ENCODE data around the gene NR2E3. TPM values are rescaled to one million over a fixed set of nuclear protein-coding genes. Genes with fewer than 3 reads are reported as not detected.
A peak's percentile ranks its signal among the peaks of the same experiment; 100 is the strongest.

NR2E3 gene
- total RNA-seq, 1 donor from 2014 or later = not detected

DNA sequence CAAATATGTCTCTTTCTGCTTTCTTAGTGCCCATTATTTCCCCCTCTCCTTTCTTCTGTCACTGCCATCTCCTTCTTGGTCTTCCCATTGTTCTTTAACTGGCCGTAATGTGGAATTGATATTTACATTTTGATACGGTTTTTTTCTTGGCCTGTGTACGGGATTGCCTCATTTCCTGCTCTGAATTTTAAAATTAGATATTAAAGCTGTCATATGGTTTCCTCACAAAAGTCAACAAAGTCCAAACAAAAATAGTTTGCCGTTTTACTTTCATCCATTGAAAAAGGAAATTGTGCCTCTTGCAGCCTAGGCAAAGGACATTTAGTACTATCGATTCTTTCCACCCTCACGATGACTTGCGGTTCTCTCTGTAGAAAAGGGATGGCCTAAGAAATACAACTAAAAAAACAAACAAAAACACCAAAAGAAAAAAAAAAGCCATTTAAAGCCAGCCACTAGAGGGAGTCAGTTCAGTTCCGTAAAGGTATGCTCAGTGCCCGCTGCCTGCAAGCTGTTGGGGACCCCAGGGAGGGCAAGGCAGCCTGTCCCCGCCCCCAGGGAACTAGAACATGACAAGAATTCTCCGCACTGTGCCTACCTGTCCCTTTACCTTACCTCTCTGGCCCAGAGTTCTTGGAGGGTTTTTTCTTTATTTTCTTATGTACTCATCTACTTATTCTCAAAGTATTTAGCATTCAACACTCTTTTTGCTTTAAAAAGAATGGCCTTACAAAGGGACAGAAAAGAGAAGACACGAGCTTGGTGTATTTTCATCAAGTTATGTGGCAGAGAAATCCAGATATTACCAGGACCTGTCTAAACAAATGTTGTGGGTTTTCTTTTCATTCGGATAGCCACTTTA is 30.0 kb upstream of the NR2E3 start:
- H3K4me1 Mint-ChIP-seq (ENCODE audit: unreplicated experiment) = no peaks in the 10 kb centered on the region
- H3K9me3 Mint-ChIP-seq (ENCODE audit: unreplicated experiment) = no peaks in the 10 kb centered on the region
- peaks cover under 1% of the 10 kb centered on the region for H3K27me3 Mint-ChIP-seq (ENCODE audit: unreplicated experiment)
- peak; percentile 40 for DNase-seq (ENCODE audit: low spot score)
- H3K4me3 Mint-ChIP-seq (ENCODE audit: unreplicated experiment) = no peak overlapping the region
- TF ChIP-seq, protein P1, sequence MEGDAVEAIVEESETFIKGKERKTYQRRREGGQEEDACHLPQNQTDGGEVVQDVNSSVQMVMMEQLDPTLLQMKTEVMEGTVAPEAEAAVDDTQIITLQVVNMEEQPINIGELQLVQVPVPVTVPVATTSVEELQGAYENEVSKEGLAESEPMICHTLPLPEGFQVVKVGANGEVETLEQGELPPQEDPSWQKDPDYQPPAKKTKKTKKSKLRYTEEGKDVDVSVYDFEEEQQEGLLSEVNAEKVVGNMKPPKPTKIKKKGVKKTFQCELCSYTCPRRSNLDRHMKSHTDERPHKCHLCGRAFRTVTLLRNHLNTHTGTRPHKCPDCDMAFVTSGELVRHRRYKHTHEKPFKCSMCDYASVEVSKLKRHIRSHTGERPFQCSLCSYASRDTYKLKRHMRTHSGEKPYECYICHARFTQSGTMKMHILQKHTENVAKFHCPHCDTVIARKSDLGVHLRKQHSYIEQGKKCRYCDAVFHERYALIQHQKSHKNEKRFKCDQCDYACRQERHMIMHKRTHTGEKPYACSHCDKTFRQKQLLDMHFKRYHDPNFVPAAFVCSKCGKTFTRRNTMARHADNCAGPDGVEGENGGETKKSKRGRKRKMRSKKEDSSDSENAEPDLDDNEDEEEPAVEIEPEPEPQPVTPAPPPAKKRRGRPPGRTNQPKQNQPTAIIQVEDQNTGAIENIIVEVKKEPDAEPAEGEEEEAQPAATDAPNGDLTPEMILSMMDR (IDR thresholded peaks at IDR 0.05; ENCODE audit: unreplicated experiment) = peak; percentile 88
- peak overlapping the region; percentile 19 for H3K27ac Mint-ChIP-seq (ENCODE audit: unreplicated experiment)
- no peaks in the 10 kb centered on the region for H3K36me3 Mint-ChIP-seq (ENCODE audit: low read depth, unreplicated experiment)

DNA sequence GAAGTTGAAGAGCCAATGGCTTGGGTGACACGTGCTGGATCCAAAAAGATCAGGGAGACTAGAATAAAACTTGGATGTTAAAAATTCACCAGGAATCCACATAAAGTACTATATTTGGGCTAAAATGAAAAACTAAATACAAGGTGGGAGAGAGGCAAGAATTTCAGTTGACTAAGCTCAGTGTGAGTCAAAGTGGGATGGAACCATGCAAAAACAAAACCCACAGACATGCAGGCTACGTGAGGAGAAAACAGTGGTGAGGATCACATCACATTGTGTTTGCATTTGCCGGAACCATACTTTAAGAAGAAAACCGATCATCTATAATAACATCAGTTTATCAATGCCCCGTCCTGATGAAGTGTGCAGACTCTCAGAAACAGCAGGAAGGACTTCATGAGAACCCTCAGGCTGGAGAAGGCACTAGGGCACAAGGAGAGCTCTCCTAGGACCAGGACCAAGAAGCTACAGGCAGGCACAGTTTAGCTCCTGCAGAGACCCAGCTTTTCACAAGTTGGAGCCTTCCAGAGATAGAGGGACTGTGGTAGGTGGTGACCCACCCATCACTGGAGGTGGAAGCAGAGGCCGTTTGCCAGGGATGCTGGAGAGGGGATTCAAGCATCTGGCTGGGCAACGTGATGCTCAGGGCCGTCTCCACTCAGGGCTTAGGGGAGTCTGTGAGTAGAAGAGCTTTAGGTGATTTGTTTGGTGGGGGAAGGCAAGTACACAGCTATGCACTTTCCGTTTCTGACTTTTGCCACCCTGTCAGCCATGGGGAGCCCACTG is 29.0 kb upstream of the NR2E3 start:
- Mint-ChIP-seq H3K4me3 (ENCODE audit: unreplicated experiment) (no peak overlapping the region), H3K9me3 (ENCODE audit: unreplicated experiment) (no peaks in the 10 kb centered on the region), H3K27me3 (ENCODE audit: unreplicated experiment) (peaks cover 4% of the 10 kb centered on the region), H3K27ac (ENCODE audit: unreplicated experiment) (no peak overlapping the region), H3K36me3 (ENCODE audit: low read depth, unreplicated experiment) (no peaks in the 10 kb centered on the region), H3K4me1 (ENCODE audit: unreplicated experiment) (no peaks in the 10 kb centered on the region)
- no peak for DNase-seq (ENCODE audit: low spot score)
- TF ChIP-seq, protein P1 (IDR thresholded peaks at IDR 0.05; ENCODE audit: unreplicated experiment) = no peak

DNA sequence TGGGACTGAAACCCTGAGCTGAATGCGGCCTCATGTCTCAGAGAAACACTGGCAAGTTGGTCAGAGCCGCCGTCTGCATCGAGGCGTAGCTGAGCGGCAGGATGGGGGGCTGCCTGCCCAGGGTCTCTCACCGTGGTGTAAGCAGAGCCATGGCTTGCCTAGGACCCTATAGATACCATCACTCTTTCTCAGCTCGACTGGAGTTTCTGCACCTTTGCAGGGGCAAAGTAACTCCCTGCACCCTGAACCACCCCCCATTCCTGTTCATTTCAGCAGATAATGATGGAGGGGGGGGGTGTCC is 28.4 kb upstream of the NR2E3 start:
- no peak overlapping the region for H3K27ac Mint-ChIP-seq (ENCODE audit: unreplicated experiment)

DNA sequence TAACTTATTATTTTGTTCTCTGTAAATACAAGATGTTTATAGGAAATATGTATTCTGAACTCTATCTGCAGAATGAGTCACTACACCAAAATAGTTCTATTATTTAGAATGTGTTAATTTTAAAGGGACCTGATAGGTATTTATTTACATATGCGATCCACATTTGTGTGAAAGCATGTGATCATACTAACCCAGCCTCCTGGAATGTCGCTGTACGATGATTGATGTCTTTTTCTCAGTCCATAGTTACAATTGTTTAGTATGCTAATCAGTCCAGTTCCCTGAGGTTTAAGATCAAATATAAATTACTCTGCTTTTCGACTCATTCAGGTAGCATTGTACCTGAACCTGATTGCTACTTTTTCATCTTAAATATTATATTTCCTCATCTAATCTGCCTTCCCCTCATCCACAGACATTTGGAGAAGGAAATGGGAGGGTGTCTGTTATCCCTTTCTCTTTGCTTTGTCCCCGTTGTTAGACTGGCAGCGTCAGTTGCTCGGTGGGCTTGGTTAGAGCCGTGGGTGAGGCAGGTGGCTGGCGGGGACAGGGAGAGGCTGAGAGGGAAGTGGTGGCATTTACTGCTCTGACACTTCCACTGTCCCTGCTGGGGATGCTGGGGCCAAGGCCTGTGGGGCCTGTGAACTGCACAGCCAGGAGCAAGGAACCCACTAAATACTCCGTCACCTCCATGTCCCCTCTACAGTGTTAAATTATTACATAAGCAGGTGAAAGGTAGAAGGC is 27.8 kb upstream of the NR2E3 start:
- no peak for DNase-seq (ENCODE audit: low spot score)
- TF ChIP-seq, protein P1 (IDR thresholded peaks at IDR 0.05; ENCODE audit: unreplicated experiment) = no peak
- Mint-ChIP-seq H3K9me3 (ENCODE audit: unreplicated experiment) (no peaks in the 10 kb centered on the region), H3K27me3 (ENCODE audit: unreplicated experiment) (peaks cover 4% of the 10 kb centered on the region), H3K27ac (ENCODE audit: unreplicated experiment) (no peak overlapping the region), H3K4me1 (ENCODE audit: unreplicated experiment) (no peaks in the 10 kb centered on the region), H3K36me3 (ENCODE audit: low read depth, unreplicated experiment) (no peaks in the 10 kb centered on the region), H3K4me3 (ENCODE audit: unreplicated experiment) (no peak overlapping the region)

More for the DNA sequence above, 28.4 kb upstream of the NR2E3 start:
- no peak for DNase-seq (ENCODE audit: low spot score)
- Mint-ChIP-seq H3K9me3 (ENCODE audit: unreplicated experiment) (no peaks in the 10 kb centered on the region), H3K4me1 (ENCODE audit: unreplicated experiment) (no peaks in the 10 kb centered on the region), H3K36me3 (ENCODE audit: low read depth, unreplicated experiment) (no peaks in the 10 kb centered on the region), H3K4me3 (ENCODE audit: unreplicated experiment) (no peak overlapping the region), H3K27me3 (ENCODE audit: unreplicated experiment) (peaks cover 4% of the 10 kb centered on the region)
- TF ChIP-seq, protein P1 (IDR thresholded peaks at IDR 0.05; ENCODE audit: unreplicated experiment) = no peak
